Measurements from ENCODE around the gene PXDN. TPM values are rescaled to one million over a fixed set of nuclear protein-coding genes. Genes with fewer than 3 reads are reported as not detected.

PXDN gene
- total RNA-seq, 1 donor from 2014 or later: 1.5 TPM

DNA sequence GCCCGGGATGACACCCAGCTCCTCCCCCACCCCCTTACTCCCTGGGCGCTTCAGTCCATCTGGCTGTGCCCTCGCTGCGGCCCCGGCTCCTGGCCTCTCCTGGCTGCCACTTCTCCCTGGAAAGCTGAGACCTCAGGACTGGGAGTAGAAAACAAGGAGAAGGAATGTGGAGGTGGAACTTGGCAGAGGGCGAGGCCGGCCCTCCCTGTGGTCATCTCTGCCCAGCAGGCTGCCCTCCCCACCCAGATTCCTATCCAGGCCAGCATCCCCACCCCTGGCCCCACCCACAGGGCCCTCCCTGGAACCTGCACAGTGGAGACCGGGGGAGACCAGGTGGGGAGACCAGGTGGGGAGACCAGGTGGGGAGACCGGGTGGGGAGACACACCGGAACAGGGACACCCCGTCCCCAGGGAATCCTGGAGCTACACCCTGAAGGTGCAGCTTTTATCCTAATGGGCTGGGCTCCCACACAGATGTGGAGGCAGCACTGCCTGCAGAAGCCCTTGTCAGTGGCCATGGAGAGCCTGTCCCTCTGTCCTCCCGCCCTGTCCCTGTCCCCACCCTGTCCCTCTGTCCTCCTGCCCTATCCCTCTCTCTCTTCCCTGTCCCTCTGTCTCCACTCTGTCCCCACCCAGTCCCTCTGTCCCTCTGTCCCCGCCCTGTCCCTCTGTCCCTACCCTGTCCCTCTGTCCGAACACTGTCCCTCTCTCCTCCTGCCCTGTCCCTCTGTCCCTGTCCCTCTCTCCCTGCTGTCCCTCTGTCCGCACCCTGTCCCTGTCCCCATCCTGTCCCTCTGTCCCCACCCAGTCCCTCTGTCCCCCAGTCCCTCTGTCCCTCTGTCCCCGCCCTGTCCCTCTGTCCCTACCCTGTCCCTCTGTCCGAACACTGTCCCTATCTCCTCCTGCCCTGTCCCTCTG is 157.1 kb downstream of the PXDN start:
- intact Hi-C loops (cut with micrococcal nuclease): no loop called here

DNA sequence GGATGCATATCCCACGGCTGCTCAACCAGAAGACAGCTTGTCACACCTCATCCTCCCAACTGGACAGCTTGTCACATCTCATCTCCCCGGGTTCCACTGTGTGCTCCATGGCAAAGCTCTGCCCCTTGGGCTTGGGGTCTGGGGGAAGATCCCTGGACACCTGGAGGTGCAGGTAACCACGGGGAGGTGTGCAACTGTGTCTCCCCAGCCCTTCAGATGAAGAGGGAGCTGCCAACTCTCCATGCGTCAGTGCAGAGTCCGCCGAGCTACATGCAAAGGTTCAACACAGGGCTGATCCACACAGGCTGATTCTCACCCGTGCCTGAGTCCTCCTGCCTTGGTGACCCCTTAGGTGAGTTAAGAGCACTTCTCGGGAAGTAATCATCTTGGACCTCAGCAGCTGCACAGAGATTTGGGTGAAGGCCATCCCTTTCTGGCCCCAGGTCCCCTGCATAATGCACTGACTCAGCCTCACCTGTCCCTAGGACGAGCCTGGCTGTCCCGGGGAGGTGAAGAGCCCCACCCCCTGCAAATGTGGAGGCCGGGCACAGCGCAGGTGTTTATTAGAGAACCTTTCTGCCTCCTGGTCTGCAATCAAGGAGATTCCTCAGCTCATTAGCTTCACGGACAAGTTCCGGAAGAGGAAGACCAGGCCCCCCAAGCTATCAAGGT is 157.9 kb downstream of the PXDN start:
- intact Hi-C loops (cut with micrococcal nuclease): no loop called here

DNA sequence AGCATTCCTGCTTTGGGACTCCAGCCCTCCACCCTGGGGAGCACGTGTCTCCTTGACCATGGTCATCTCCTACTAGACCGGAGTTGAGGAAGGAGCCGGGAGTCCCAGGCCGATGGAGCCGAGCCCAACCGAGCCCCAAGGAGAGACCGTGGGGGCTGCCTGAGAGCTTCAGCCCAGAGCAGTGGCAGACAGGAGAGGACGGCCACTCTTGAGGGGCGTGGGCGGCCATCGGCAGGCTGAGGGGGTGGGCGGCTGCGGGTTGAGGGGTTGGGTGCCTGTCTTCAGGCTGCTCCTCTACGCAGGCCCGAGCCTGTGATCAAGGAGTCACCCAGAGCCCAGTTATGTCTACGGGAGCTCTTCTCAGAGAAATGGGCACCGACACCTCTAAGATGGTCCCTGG is 158.7 kb downstream of the PXDN start:
- intact Hi-C loops (cut with micrococcal nuclease): no loop called here

GRCh38 chr2:1584691-1585485 is 159.4 kb downstream of the PXDN start:
- intact Hi-C loops (cut with micrococcal nuclease): no loop called here

DNA sequence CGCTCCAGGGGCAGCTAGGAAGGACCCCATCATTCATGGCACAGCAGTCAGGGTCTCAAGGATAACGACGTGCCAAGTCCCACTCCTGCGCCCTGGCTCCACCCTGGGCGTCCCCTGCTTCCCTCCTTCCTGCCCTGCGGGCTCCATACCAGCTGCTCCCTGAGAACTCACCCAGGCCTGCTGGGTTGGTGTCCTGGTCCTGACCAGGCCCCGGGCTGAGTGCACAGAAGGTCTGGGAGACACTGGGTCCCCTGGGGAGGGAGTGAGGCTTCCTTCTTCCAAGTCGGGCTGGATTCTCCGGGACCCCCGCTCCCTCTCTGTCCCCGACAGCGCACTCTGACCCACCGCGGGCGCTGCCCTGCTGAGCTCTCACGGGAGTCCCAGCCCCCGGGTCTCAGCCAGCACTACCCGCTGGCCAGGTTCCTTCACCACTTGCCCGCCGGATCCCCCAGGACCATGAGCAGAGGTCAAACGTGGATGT is 160.2 kb downstream of the PXDN start:
- intact Hi-C loops (cut with micrococcal nuclease): no loop called here

- intact Hi-C loops (cut with micrococcal nuclease): no loop called here
Measured at GRCh38 chr2:1582891-1583341, 161.4 kb downstream of the PXDN start.

- intact Hi-C loops (cut with micrococcal nuclease): no loop called here
Measured at GRCh38 chr2:1581965-1582625, 162.2 kb downstream of the PXDN start.
